Astrocyte (in vitro differentiated cells and primary cell): ENCODE data around the gene SPAG6. TPM values are rescaled to one million over a fixed set of nuclear protein-coding genes. Genes with fewer than 3 reads are reported as not detected.

Source experiments
- DNase-seq: peaks from one replicate; pipeline ENCODE4 v3.0.0-alpha.2; 2010; ENCODE audit warnings: low read depth
- FAIRE-seq: peaks from 2 replicates; lab custom pipeline; 2011; peaks lifted over from hg19 to GRCh38; lab: Jason Lieb, UNC
- H2AFZ ChIP-seq: 2 replicates; pipeline ENCODE4 v1.6.0; 2012; ENCODE audit warnings: low read depth, low read length, inconsistent platforms
- H3K27ac ChIP-seq: 2 replicates; pipeline ENCODE4 v1.5.1; 2011; ENCODE audit warnings: low read depth, low read length, inconsistent platforms
- H3K27me3 ChIP-seq: 2 replicates; pipeline ENCODE4 v1.6.0; 2011; ENCODE audit warnings: low read length, inconsistent platforms; ENCODE audit not compliant: insufficient read depth
- H3K36me3 ChIP-seq: 2 replicates; pipeline ENCODE4 v1.5.1; 2011; ENCODE audit warnings: low read length, inconsistent platforms; ENCODE audit not compliant: insufficient read depth
- H3K4me1 ChIP-seq: 2 replicates; pipeline ENCODE4 v1.5.1; 2011; ENCODE audit warnings: low read length, inconsistent platforms; ENCODE audit not compliant: insufficient read depth
- H3K4me2 ChIP-seq: 2 replicates; pipeline ENCODE4 v1.6.0; 2012; ENCODE audit warnings: low read length, inconsistent platforms
- H3K4me3 ChIP-seq: 2 replicates; pipeline ENCODE4 v1.5.1; 2011; ENCODE audit warnings: low read depth, mild to moderate bottlenecking, low read length, inconsistent platforms; ENCODE audit not compliant: insufficient read depth
- H3K79me2 ChIP-seq: 2 replicates; pipeline ENCODE4 v1.6.0; 2012; ENCODE audit warnings: mild to moderate bottlenecking, low read length, inconsistent platforms; ENCODE audit not compliant: insufficient read depth
- H3K9ac ChIP-seq: 2 replicates; pipeline ENCODE4 v1.6.0; 2012; ENCODE audit warnings: mild to moderate bottlenecking, low read length, inconsistent platforms
- H3K9me3 ChIP-seq: 2 replicates; pipeline ENCODE4 v1.5.1; 2012; ENCODE audit warnings: low read depth, mild to moderate bottlenecking, low read length, inconsistent platforms; ENCODE audit not compliant: insufficient read depth
- H4K20me1 ChIP-seq: 2 replicates; pipeline ENCODE4 v1.6.0; 2012; ENCODE audit warnings: low read length, inconsistent platforms; ENCODE audit not compliant: insufficient read depth
- H3K27ac Mint-ChIP-seq: one replicate; pipeline ENCODE4 v1.8.0; 2021; ENCODE audit warnings: mild to moderate bottlenecking, mixed read lengths; ENCODE audit not compliant: unreplicated experiment
- H3K27me3 Mint-ChIP-seq: one replicate; pipeline ENCODE4 v1.8.0; 2021; ENCODE audit warnings: low read depth, mixed read lengths; ENCODE audit not compliant: unreplicated experiment
- H3K36me3 Mint-ChIP-seq: one replicate; pipeline ENCODE4 v1.8.0; 2021; ENCODE audit warnings: low read depth, mixed read lengths; ENCODE audit not compliant: unreplicated experiment
- H3K4me1 Mint-ChIP-seq: one replicate; pipeline ENCODE4 v1.8.0; 2021; ENCODE audit warnings: low read depth, mixed read lengths; ENCODE audit not compliant: unreplicated experiment
- H3K4me3 Mint-ChIP-seq: one replicate; pipeline ENCODE4 v1.8.0; 2021; ENCODE audit warnings: mild to moderate bottlenecking, moderate library complexity, mixed read lengths; ENCODE audit not compliant: unreplicated experiment
- H3K9me3 Mint-ChIP-seq: one replicate; pipeline ENCODE4 v1.8.0; 2021; ENCODE audit warnings: mild to moderate bottlenecking, mixed read lengths; ENCODE audit not compliant: unreplicated experiment
- EZH2 ChIP-seq: IDR thresholded peaks from 2 replicates; pipeline ENCODE4 v1.6.1; 2012; ENCODE audit warnings: mild to moderate bottlenecking, low read length, inconsistent platforms; ENCODE audit not compliant: insufficient read depth
- total RNA-seq: library from RNA; stranded (reverse); gene quantifications from 2 replicates; pipeline ENCODE4 v1.2.1, GENCODE V29; 2021
- TF ChIP-seq, protein P1 (sequence below): IDR thresholded peaks from 2 replicates; pipeline ENCODE4 v1.5.1; 2011; ENCODE audit warnings: low read depth, mild to moderate bottlenecking, inconsistent platforms, low read length, moderate library complexity; ENCODE audit not compliant: insufficient read depth

The SPAG6 gene
- total RNA-seq, 1 donor from 2014 or later: not detected

DNA sequence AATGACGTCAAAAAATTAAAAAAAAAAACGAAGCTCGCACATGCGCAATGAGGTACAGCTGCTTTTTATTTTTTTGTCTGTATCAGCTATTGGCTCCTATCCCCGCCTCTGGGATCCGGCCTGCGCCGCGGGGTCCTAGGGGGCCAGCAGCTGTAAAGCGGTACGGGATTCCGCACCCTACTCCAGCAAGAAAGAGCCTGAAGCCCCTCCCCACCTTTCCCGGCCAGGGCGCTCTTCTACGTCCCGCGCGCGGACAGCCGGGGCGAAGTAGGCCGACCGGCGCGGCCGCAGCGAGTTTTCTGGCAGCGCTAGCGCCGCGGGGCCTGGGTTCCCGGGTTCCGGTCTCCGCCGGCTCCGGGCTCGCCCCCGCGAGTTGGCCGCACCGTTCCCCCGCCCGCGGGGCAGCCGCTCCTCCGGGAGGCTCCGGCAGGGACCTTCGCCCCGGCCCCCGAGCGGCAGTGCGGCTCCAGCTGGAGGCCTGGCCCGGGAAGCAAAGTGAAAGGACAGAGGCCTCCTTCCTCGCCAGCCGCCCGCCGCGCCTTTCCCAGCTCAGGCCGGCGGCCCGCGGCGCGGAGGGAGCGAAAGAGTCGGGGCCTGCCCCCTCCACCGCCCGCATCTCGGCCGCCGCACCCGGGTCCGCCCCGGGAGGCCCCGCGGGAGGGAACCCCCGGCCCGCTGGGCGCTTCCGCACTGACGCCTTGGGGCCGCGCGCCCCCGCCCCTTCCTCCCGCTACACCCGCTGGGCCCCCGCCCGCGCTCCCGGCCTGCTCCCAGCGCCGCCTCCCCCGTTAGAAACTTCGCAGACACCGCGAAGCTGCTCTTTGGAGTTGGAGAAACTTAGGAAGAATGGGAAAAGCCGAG is 4.7 kb upstream of the SPAG6 start:
- Histone ChIP-seq H3K36me3 (no peaks in the 10 kb centered on the region), H3K27ac (peak overlapping the region; percentile 78), H3K79me2 (no peaks in the 10 kb centered on the region), H3K9ac (peak overlapping the region; percentile 89), H3K9me3 (peaks cover 8% of the 10 kb centered on the region), H3K4me2 (peak overlapping the region; percentile 90), H3K4me1 (peaks cover 14% of the 10 kb centered on the region), H3K27me3 (peaks cover 84% of the 10 kb centered on the region), H4K20me1 (no peaks in the 10 kb centered on the region), H3K4me3 (peak overlapping the region; percentile 76), H2AFZ (peak overlapping the region; percentile 87)
- H3K27me3 Mint-ChIP-seq: peaks cover 70% of the 10 kb centered on the region
- peaks cover 3% of the 10 kb centered on the region for H3K4me1 Mint-ChIP-seq
- H3K36me3 Mint-ChIP-seq: no peaks in the 10 kb centered on the region
- peaks cover 9% of the 10 kb centered on the region for H3K9me3 Mint-ChIP-seq
- peak overlapping the region; percentile 92 for H3K27ac Mint-ChIP-seq
- no peak for FAIRE-seq
- H3K4me3 Mint-ChIP-seq: peak overlapping the region; percentile 93
- TF ChIP-seq, protein P1, sequence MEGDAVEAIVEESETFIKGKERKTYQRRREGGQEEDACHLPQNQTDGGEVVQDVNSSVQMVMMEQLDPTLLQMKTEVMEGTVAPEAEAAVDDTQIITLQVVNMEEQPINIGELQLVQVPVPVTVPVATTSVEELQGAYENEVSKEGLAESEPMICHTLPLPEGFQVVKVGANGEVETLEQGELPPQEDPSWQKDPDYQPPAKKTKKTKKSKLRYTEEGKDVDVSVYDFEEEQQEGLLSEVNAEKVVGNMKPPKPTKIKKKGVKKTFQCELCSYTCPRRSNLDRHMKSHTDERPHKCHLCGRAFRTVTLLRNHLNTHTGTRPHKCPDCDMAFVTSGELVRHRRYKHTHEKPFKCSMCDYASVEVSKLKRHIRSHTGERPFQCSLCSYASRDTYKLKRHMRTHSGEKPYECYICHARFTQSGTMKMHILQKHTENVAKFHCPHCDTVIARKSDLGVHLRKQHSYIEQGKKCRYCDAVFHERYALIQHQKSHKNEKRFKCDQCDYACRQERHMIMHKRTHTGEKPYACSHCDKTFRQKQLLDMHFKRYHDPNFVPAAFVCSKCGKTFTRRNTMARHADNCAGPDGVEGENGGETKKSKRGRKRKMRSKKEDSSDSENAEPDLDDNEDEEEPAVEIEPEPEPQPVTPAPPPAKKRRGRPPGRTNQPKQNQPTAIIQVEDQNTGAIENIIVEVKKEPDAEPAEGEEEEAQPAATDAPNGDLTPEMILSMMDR: no peak
- TF ChIP-seq EZH2: no peak
- DNase-seq: peak; percentile 58

DNA sequence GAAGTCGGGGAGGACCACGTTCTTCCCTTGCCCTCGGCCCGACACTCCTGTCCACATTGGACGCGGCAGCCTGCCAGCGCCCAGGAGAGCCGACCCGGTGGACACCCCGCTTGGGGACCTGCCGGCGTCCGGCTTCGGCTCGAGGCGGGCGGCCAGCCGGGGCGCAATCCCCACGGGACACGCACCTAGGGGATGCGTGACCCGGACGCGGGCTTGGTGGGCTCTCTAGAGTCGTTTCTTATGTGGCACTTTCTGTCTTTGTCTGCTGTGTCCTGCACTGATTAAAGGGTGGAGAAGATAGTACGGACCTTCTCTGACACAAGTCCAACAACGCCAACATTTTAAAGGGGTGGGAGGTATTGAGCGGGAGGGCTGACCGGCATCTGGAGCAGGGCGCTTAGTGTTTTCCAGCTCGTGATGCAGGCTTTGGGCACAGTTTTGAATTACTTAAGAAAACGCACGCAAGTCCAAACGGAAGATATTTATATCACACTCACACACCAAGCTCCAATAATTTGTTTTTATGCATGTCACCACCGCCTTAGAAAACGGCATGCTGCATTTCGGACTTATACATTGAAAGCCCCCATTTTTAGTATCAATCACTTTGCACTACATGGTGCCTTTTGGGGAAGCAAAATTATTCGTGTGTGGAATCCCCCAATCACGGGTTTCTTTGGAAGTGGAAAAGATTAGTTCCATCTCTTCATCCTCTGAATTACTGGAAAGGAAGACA is 3.9 kb upstream of the SPAG6 start:
- no peak overlapping the region for H3K27ac ChIP-seq
- H3K9me3 ChIP-seq: peaks cover 4% of the 10 kb centered on the region
- FAIRE-seq: no peak
- DNase-seq: peak; percentile 16
- H3K4me2 ChIP-seq: peak overlapping the region; percentile 90
- peaks cover 84% of the 10 kb centered on the region for H3K27me3 ChIP-seq
- Mint-ChIP-seq H3K27me3 (peaks cover 76% of the 10 kb centered on the region), H3K4me3 (peak overlapping the region; percentile 79), H3K36me3 (peaks cover 4% of the 10 kb centered on the region), H3K4me1 (peaks cover 3% of the 10 kb centered on the region), H3K9me3 (peaks cover 16% of the 10 kb centered on the region), H3K27ac (peak overlapping the region; percentile 48)
- peak overlapping the region; percentile 89 for H3K9ac ChIP-seq
- H2AFZ ChIP-seq: peak overlapping the region; percentile 87
- peak overlapping the region; percentile 76 for H3K4me3 ChIP-seq
- peaks cover 11% of the 10 kb centered on the region for H3K4me1 ChIP-seq
- no peaks in the 10 kb centered on the region for H4K20me1 ChIP-seq
- no peaks in the 10 kb centered on the region for H3K36me3 ChIP-seq
- TF ChIP-seq, protein P1: no peak
- TF ChIP-seq EZH2: peak; percentile 68
- H3K79me2 ChIP-seq: no peaks in the 10 kb centered on the region
